H1 (cell line): ENCODE results near the gene NSDHL. TPM values are rescaled to one million over a fixed set of nuclear protein-coding genes. Genes with fewer than 3 reads are reported as not detected.

Experiments
- BCL11A ChIP-seq, 2 experiments: IDR thresholded peaks; one replicate each; pipeline ENCODE4 v1.6.1; 2011; ENCODE audit warnings: low read depth in 2 of 2, low read length in 2 of 2, mild to moderate bottlenecking in 2 of 2
- CBX5 ChIP-seq: fragments of 300-800, 300-1000 bp; sonication (generic); IDR thresholded peaks from 2 replicates; pipeline ENCODE4 v1.7.1; 2016; ENCODE audit warnings: antibody characterized with exemption, low read length, low read depth
- EZH2 ChIP-seq: fragments of 200-600 bp; sonication (generic); IDR thresholded peaks from 2 replicates; pipeline ENCODE4 v1.7.1; 2012; ENCODE audit warnings: low read depth, mild to moderate bottlenecking, moderate library complexity, low read length, inconsistent platforms; ENCODE audit not compliant: severe bottlenecking
- JUND ChIP-seq: IDR thresholded peaks from 2 replicates; pipeline ENCODE4 v1.6.1; 2011; ENCODE audit warnings: mild to moderate bottlenecking, improper control_type of control experiment, low read length
- MAFK ChIP-seq: IDR thresholded peaks from 2 replicates; pipeline ENCODE4 v1.6.1; 2012; ENCODE audit warnings: low read depth, mild to moderate bottlenecking, improper control_type of control experiment, low read length
- SP1 ChIP-seq: IDR thresholded peaks from 2 replicates; pipeline ENCODE4 v1.6.1; 2011; ENCODE audit warnings: low read depth, low read length
- SP4 ChIP-seq: IDR thresholded peaks from 2 replicates; pipeline ENCODE4 v1.6.1; 2012; ENCODE audit warnings: low read length, inconsistent platforms
- polyA plus RNA-seq, 7 experiments: library from polyadenylated mRNA; depleted of rRNA in 3 of 7; stranded (reverse) in 5 of 7; unstranded in 2 of 7; fragments of >200 nt in 5 of 7; fragments of 200-250 nt in 2 of 7; gene quantifications; 1 replicate in 5 of 7; 2 replicates in 1 of 7; 4 replicates in 1 of 7; pipeline versions ENCODE4 v1.2.1 to v1.2.3, GENCODE V29; 2011 to 2013; ENCODE audit warnings: missing spikeins in 2 of 7, mixed read lengths in 2 of 7
- total RNA-seq: library from RNA; stranded (reverse); fragmentation: NEBNext Ultra II Directional; extraction: Animal tissue kit (Norgen Biotek cat#: 25700); gene quantifications from 2 replicates; pipeline ENCODE4 v1.2.1, GENCODE V29; 2021
- TF ChIP-seq, protein P1 (sequence below): fragments of 300-600 bp; sonication (generic); IDR thresholded peaks from 2 replicates; pipeline ENCODE4 v1.7.1; 2012; ENCODE audit warnings: low read length, moderate library complexity, mild to moderate bottlenecking, inconsistent platforms; ENCODE audit not compliant: insufficient replicate concordance
- TF ChIP-seq, protein P2 (sequence below): IDR thresholded peaks from 2 replicates; pipeline ENCODE4 v1.6.1; 2011; ENCODE audit warnings: low read length, improper control_type of control experiment

NSDHL gene
- total and polyA plus RNA-seq, 2 of the 8 experiments (the other 6 are each of a cell fraction or from before 2014, with no cell fraction given) = 31.5 to 34.6 TPM

DNA sequence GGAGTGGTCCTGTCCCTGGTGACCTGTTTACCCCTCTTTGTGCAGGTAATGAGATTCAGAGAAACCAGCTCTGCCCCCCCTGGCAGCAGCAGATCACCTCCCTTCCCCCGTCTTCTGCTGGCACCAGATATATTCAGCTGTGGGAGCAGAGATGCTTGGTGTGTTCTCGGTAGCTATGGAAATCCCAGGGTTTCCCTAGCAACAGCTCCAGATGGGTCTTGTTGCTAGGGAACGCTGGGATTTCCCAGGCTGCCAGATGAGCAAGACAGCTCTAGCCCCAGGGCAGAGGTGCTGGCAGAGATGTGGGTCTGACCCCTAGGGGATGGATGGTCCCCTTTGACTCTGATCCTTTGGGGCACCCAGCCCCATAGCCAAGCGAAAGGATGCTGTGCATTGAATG is 20.5 kb upstream of the NSDHL start (continued):
- TF ChIP-seq, protein P1, sequence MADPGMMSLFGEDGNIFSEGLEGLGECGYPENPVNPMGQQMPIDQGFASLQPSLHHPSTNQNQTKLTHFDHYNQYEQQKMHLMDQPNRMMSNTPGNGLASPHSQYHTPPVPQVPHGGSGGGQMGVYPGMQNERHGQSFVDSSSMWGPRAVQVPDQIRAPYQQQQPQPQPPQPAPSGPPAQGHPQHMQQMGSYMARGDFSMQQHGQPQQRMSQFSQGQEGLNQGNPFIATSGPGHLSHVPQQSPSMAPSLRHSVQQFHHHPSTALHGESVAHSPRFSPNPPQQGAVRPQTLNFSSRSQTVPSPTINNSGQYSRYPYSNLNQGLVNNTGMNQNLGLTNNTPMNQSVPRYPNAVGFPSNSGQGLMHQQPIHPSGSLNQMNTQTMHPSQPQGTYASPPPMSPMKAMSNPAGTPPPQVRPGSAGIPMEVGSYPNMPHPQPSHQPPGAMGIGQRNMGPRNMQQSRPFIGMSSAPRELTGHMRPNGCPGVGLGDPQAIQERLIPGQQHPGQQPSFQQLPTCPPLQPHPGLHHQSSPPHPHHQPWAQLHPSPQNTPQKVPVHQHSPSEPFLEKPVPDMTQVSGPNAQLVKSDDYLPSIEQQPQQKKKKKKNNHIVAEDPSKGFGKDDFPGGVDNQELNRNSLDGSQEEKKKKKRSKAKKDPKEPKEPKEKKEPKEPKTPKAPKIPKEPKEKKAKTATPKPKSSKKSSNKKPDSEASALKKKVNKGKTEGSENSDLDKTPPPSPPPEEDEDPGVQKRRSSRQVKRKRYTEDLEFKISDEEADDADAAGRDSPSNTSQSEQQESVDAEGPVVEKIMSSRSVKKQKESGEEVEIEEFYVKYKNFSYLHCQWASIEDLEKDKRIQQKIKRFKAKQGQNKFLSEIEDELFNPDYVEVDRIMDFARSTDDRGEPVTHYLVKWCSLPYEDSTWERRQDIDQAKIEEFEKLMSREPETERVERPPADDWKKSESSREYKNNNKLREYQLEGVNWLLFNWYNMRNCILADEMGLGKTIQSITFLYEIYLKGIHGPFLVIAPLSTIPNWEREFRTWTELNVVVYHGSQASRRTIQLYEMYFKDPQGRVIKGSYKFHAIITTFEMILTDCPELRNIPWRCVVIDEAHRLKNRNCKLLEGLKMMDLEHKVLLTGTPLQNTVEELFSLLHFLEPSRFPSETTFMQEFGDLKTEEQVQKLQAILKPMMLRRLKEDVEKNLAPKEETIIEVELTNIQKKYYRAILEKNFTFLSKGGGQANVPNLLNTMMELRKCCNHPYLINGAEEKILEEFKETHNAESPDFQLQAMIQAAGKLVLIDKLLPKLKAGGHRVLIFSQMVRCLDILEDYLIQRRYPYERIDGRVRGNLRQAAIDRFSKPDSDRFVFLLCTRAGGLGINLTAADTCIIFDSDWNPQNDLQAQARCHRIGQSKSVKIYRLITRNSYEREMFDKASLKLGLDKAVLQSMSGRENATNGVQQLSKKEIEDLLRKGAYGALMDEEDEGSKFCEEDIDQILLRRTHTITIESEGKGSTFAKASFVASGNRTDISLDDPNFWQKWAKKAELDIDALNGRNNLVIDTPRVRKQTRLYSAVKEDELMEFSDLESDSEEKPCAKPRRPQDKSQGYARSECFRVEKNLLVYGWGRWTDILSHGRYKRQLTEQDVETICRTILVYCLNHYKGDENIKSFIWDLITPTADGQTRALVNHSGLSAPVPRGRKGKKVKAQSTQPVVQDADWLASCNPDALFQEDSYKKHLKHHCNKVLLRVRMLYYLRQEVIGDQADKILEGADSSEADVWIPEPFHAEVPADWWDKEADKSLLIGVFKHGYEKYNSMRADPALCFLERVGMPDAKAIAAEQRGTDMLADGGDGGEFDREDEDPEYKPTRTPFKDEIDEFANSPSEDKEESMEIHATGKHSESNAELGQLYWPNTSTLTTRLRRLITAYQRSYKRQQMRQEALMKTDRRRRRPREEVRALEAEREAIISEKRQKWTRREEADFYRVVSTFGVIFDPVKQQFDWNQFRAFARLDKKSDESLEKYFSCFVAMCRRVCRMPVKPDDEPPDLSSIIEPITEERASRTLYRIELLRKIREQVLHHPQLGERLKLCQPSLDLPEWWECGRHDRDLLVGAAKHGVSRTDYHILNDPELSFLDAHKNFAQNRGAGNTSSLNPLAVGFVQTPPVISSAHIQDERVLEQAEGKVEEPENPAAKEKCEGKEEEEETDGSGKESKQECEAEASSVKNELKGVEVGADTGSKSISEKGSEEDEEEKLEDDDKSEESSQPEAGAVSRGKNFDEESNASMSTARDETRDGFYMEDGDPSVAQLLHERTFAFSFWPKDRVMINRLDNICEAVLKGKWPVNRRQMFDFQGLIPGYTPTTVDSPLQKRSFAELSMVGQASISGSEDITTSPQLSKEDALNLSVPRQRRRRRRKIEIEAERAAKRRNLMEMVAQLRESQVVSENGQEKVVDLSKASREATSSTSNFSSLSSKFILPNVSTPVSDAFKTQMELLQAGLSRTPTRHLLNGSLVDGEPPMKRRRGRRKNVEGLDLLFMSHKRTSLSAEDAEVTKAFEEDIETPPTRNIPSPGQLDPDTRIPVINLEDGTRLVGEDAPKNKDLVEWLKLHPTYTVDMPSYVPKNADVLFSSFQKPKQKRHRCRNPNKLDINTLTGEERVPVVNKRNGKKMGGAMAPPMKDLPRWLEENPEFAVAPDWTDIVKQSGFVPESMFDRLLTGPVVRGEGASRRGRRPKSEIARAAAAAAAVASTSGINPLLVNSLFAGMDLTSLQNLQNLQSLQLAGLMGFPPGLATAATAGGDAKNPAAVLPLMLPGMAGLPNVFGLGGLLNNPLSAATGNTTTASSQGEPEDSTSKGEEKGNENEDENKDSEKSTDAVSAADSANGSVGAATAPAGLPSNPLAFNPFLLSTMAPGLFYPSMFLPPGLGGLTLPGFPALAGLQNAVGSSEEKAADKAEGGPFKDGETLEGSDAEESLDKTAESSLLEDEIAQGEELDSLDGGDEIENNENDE = no peak
- TF ChIP-seq CBX5 = no peak
- TF ChIP-seq EZH2 = no peak
- no peak for TF ChIP-seq JUND
- TF ChIP-seq SP4 = no peak
- TF ChIP-seq, protein P2, sequence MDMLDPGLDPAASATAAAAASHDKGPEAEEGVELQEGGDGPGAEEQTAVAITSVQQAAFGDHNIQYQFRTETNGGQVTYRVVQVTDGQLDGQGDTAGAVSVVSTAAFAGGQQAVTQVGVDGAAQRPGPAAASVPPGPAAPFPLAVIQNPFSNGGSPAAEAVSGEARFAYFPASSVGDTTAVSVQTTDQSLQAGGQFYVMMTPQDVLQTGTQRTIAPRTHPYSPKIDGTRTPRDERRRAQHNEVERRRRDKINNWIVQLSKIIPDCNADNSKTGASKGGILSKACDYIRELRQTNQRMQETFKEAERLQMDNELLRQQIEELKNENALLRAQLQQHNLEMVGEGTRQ = no peak
- TF ChIP-seq SP1 = no peak
- TF ChIP-seq MAFK = no peak
- no peak for TF ChIP-seq BCL11A (IDR thresholded peaks at IDR 0.05; ENCODE audit: low read depth in 2 of 2, low read length in 2 of 2)
- TF ChIP-seq, all 59 proteins: peak for 0
